Osteocyte (in vitro differentiated cells): ENCODE measurements around the gene THSD1. TPM values are rescaled to one million over a fixed set of nuclear protein-coding genes. Genes with fewer than 3 reads are reported as not detected.
A peak's percentile ranks its signal among the peaks of the same experiment; 100 is the strongest.

Experiments
- DNase-seq: peaks from one replicate; pipeline ENCODE4 v3.0.0; 2021; ENCODE audit warnings: mixed read lengths; ENCODE audit not compliant: unreplicated experiment; ENCODE audit errors: extremely low spot score
- H3K27ac Mint-ChIP-seq: one replicate; pipeline ENCODE4 v1.8.0; 2021; ENCODE audit warnings: mild to moderate bottlenecking, mixed read lengths; ENCODE audit not compliant: unreplicated experiment
- H3K27me3 Mint-ChIP-seq: one replicate; pipeline ENCODE4 v1.8.0; 2021; ENCODE audit warnings: mixed read lengths; ENCODE audit not compliant: unreplicated experiment
- H3K36me3 Mint-ChIP-seq: one replicate; pipeline ENCODE4 v1.8.0; 2021; ENCODE audit warnings: mixed read lengths; ENCODE audit not compliant: unreplicated experiment
- H3K4me1 Mint-ChIP-seq: one replicate; pipeline ENCODE4 v1.8.0; 2021; ENCODE audit warnings: mixed read lengths; ENCODE audit not compliant: unreplicated experiment
- H3K4me3 Mint-ChIP-seq: one replicate; pipeline ENCODE4 v1.8.0; 2021; ENCODE audit warnings: mild to moderate bottlenecking, moderate library complexity, mixed read lengths; ENCODE audit not compliant: unreplicated experiment
- H3K9me3 Mint-ChIP-seq: one replicate; pipeline ENCODE4 v1.8.0; 2021; ENCODE audit warnings: mixed read lengths; ENCODE audit not compliant: unreplicated experiment
- total RNA-seq: library from RNA; stranded (reverse); gene quantifications from 2 replicates; pipeline ENCODE4 v1.2.1, GENCODE V29; 2021
- TF ChIP-seq, protein P1 (sequence below): fragments of 200-600 bp; sonication (generic); IDR thresholded peaks from 2 replicates; pipeline ENCODE4 v1.5.0; 2021; ENCODE audit warnings: antibody characterized with exemption, mild to moderate bottlenecking, moderate library complexity

The THSD1 gene
- total RNA-seq, 1 donor from 2014 or later: 3.7 TPM

DNA sequence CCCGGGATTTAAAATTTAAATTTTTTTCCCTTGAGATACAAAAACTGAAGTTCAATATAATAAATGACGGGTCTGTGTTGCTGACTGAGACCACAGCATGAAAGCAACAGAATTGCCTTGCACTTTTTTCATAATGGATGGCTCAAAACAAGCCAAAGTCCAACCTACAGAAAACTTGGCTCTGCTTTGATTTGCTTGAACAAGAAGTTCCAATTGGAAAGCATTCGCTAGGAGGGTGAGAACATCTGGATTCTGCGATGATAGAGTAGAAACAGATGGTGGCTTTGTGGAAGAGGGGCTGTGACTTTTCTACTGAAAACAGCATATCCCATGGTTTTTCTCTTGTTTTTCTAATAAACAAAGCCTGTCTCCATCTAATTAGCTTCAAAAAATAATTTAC is 46.4 kb downstream of the THSD1 start:
- Mint-ChIP-seq H3K36me3 (no peaks in the 10 kb centered on the region), H3K4me1 (peaks cover 22% of the 10 kb centered on the region), H3K27ac (no peak overlapping the region), H3K9me3 (no peaks in the 10 kb centered on the region), H3K4me3 (no peak overlapping the region), H3K27me3 (peaks cover 7% of the 10 kb centered on the region)
- TF ChIP-seq, protein P1, sequence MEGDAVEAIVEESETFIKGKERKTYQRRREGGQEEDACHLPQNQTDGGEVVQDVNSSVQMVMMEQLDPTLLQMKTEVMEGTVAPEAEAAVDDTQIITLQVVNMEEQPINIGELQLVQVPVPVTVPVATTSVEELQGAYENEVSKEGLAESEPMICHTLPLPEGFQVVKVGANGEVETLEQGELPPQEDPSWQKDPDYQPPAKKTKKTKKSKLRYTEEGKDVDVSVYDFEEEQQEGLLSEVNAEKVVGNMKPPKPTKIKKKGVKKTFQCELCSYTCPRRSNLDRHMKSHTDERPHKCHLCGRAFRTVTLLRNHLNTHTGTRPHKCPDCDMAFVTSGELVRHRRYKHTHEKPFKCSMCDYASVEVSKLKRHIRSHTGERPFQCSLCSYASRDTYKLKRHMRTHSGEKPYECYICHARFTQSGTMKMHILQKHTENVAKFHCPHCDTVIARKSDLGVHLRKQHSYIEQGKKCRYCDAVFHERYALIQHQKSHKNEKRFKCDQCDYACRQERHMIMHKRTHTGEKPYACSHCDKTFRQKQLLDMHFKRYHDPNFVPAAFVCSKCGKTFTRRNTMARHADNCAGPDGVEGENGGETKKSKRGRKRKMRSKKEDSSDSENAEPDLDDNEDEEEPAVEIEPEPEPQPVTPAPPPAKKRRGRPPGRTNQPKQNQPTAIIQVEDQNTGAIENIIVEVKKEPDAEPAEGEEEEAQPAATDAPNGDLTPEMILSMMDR: no peak
- no peak for DNase-seq

DNA sequence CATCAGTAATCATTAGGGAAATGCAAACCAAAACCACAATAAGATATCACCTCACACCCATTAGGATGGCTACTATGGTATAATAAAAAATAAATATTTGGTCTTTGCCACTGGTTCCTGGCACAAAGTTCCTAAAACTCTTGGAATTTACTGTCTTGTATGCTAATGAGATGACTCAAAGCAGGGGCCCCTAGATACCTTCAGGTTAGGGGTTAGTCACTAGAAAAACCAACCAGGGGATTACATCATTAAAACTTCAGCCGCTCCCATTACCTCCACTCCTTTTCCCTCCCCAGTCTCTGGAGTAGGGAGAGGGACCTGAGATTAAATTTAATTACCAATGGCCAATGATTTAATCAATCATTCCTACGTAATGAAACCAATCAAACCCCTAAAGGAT is 49.6 kb downstream of the THSD1 start:
- Mint-ChIP-seq H3K27me3 (peaks cover 2% of the 10 kb centered on the region), H3K4me1 (peaks cover 26% of the 10 kb centered on the region), H3K4me3 (no peak overlapping the region), H3K9me3 (no peaks in the 10 kb centered on the region), H3K27ac (no peak overlapping the region), H3K36me3 (no peaks in the 10 kb centered on the region)
- TF ChIP-seq, protein P1: no peak
- DNase-seq: no peak

DNA sequence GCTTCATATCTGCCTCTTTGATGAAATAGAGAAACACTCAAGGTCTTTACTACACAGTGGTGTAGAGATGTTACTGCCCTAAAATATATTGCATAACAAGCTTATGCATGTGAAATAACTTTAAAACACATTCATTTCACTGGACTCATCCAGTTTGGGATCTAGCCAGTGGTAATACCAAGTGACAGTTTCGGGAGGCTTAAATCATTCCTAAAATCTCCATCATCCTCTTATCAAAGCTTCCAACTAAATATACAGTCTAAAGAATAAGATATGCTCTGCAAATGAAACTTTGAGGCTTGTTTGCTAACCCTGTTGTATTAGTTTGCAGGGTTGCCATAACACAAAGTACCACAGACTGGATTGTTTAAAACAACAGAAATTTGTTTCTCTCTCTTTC is 52.8 kb downstream of the THSD1 start:
- no peak overlapping the region for H3K27ac Mint-ChIP-seq
- no peak for DNase-seq
- no peaks in the 10 kb centered on the region for H3K36me3 Mint-ChIP-seq

DNA sequence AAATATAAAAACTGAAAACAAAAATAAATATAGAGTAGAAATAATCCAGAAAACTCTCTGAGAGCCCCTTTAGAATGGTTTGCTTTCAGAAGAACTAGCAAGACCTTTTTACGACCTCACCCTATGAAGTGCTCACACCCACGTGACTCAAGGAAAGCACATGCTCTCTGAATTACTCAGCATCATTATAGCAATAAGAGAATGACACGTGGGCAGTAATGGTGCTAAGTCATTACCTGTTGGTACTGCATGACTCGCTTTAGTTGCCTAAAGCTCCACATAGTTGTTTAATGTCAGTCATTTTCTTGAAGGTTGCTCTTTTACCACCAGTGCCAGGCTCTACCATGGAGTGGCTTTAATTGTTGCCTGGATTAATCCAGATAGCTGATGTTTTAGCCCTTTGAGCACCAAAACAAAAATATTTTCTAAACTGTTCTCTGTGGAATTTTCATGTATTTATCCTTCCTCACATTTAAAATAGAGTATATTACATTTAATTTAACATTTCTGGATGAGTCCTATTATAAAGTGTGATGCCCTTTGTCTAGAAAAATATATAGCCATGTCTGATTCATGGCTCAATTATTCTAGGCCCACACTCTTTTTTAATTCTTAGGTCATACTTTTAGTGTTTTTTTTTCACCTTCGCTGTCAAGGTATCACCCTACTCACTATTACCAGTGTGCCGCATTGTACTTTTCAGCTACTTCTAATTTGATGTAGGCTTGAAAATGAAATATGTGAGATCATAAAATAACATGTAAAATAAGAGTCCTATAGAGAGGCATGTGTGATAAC is 56.8 kb downstream of the THSD1 start:
- H3K4me3 Mint-ChIP-seq: no peak overlapping the region
- peak overlapping the region; percentile 54 for H3K27ac Mint-ChIP-seq
- no peaks in the 10 kb centered on the region for H3K9me3 Mint-ChIP-seq
- H3K36me3 Mint-ChIP-seq: no peaks in the 10 kb centered on the region
- TF ChIP-seq, protein P1: no peak
- H3K27me3 Mint-ChIP-seq: no peaks in the 10 kb centered on the region
- H3K4me1 Mint-ChIP-seq: peaks cover 53% of the 10 kb centered on the region
- DNase-seq: no peak

More for the DNA sequence above, 52.8 kb downstream of the THSD1 start:
- no peaks in the 10 kb centered on the region for H3K27me3 Mint-ChIP-seq
- no peaks in the 10 kb centered on the region for H3K9me3 Mint-ChIP-seq
- H3K4me3 Mint-ChIP-seq: no peak overlapping the region
- peaks cover 38% of the 10 kb centered on the region for H3K4me1 Mint-ChIP-seq
- TF ChIP-seq, protein P1: no peak

DNA sequence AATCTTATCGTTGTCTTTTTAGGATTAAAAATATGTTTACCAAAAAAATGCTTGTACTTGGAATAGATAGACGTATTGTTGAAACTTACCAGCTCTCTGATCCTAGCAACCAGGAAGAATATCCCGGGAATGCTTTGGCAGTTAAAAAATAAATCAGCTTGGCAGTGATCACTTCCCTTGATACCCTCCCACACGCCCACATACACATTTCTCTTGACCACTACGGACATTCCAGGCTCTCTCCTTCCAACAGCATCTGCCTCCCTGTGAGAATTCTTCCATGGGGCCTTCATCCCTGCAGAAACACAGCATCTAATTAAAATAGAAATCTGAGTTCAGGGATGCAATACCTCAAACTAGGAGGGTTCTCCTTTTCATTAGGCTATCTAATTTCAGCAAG is 57.9 kb downstream of the THSD1 start:
- peaks cover 54% of the 10 kb centered on the region for H3K4me1 Mint-ChIP-seq
- no peaks in the 10 kb centered on the region for H3K36me3 Mint-ChIP-seq
- no peaks in the 10 kb centered on the region for H3K9me3 Mint-ChIP-seq
- TF ChIP-seq, protein P1: no peak
- H3K27ac Mint-ChIP-seq: peak overlapping the region; percentile 62
- no peaks in the 10 kb centered on the region for H3K27me3 Mint-ChIP-seq
- no peak for DNase-seq
- no peak overlapping the region for H3K4me3 Mint-ChIP-seq
